K562 (cell line): ENCODE data around the gene HSF4. TPM values are rescaled to one million over a fixed set of nuclear protein-coding genes. Genes with fewer than 3 reads are reported as not detected.

Experiments used
- CC2D1A ChIP-seq: fragments of 450-650 bp; IDR thresholded peaks from 2 replicates; pipeline ENCODE4 v1.6.1; 2017; ENCODE audit warnings: mild to moderate bottlenecking
- ETV1 ChIP-seq: fragments of 450-650 bp; conservative IDR thresholded peaks from 2 replicates; pipeline ENCODE4 v1.6.1; 2016; ENCODE audit warnings: missing genetic modification characterization, control low read depth, low read depth, missing compliant biosample characterization
- MTA3 ChIP-seq: fragments of 450-650 bp; formaldehyde crosslinking; IDR thresholded peaks from 2 replicates; pipeline ENCODE4 v1.6.1; 2017; ENCODE audit warnings: mild to moderate bottlenecking, borderline replicate concordance
- NONO ChIP-seq, 2 experiments: fragments of 200-400 bp in 1 of 2; fragments of 450-650 bp in 1 of 2; formaldehyde crosslinking in 1 of 2; IDR thresholded peaks; 2 replicates each; pipeline ENCODE4 v1.6.1; 2017; ENCODE audit warnings: low read depth in 2 of 2, mild to moderate bottlenecking in 2 of 2, moderate library complexity in 2 of 2, low read length in 1 of 2
- SMARCE1 ChIP-seq: fragments of 450-650 bp; IDR thresholded peaks from 2 replicates; pipeline ENCODE4 v1.7.1; 2016; ENCODE audit warnings: mild to moderate bottlenecking
- SRF ChIP-seq, 2 experiments: fragments of 250-450, 450-650 bp in 1 of 2; sonication (Bioruptor Pico) in 1 of 2; sonication (generic) in 1 of 2; formaldehyde crosslinking; IDR thresholded peaks; 2 replicates each; pipeline versions ENCODE4 v1.5.0 to v1.5.1; 2020 to 2022; ENCODE audit warnings: mild to moderate bottlenecking in 1 of 2, missing genetic modification reagents in 1 of 2
- TCF3 ChIP-seq: sonication (generic); formaldehyde crosslinking; IDR thresholded peaks from 2 replicates; pipeline ENCODE4 v1.4.0; 2020; ENCODE audit warnings: mild to moderate bottlenecking, missing genetic modification reagents
- TCF7 ChIP-seq: sonication (generic); IDR thresholded peaks from 2 replicates; pipeline ENCODE4 v1.6.1; 2016; ENCODE audit warnings: antibody characterized with exemption, borderline replicate concordance
- ZNF699 ChIP-seq: fragments of 250-450 bp; sonication (Bioruptor Pico); IDR thresholded peaks from 2 replicates; pipeline ENCODE4 v1.8.0; 2021; ENCODE audit warnings: mild to moderate bottlenecking, moderate library complexity; ENCODE audit not compliant: insufficient replicate concordance
- polyA plus RNA-seq, 8 experiments: library from polyadenylated mRNA; depleted of rRNA in 4 of 8; stranded (reverse) in 5 of 8; unstranded in 3 of 8; fragments of >200 nt; fragmentation: Nextera tagmentation in 2 of 8; fragmentation: Illumina TruSeq in 1 of 8; extraction: Ambion mirVana in 2 of 8; extraction: Trizol in 1 of 8; gene quantifications; 2 replicates each; pipeline versions ENCODE4 v1.2.1 to v1.2.3, GENCODE V29; 2011 to 2014; ENCODE audit warnings: inconsistent platforms in 1 of 8, missing spikeins in 1 of 8
- total RNA-seq, 7 experiments: library from RNA; depleted of rRNA in 6 of 7; stranded (reverse); fragments of >200 nt in 6 of 7; fragmentation: Illumina TruSeq in 2 of 7; extraction: Trizol in 2 of 7; gene quantifications; 2 replicates each; pipeline versions ENCODE4 v1.2.1 to v1.2.3, GENCODE V29; 2011 to 2021; ENCODE audit warnings: low replicate concordance in 1 of 7
- TF ChIP-seq, protein P1 (sequence below), 2 experiments: IDR thresholded peaks; 2 replicates each; pipeline ENCODE4 v1.6.1; 2012; ENCODE audit warnings: improper control_type of control experiment in 2 of 2, low read depth in 2 of 2, low read length in 2 of 2, borderline replicate concordance in 1 of 2
- TF ChIP-seq, protein P2 (sequence below): sonication (generic); formaldehyde crosslinking; IDR thresholded peaks from 2 replicates; pipeline ENCODE4 v1.4.0; 2020; ENCODE audit warnings: mild to moderate bottlenecking, missing genetic modification reagents
- TF ChIP-seq, protein P3 (sequence below): sonication (generic); formaldehyde crosslinking; IDR thresholded peaks from 2 replicates; pipeline ENCODE4 v1.8.0; 2022; ENCODE audit warnings: missing genetic modification reagents, mild to moderate bottlenecking, borderline replicate concordance
- TF ChIP-seq, protein P4 (sequence below): fragments of 200-800 bp; sonication (Bioruptor generic); IDR thresholded peaks from 2 replicates; pipeline ENCODE4 v1.6.1; 2017; ENCODE audit warnings: missing genetic modification characterization, missing compliant biosample characterization
- TF ChIP-seq, protein P5 (sequence below): sonication (generic); formaldehyde crosslinking; IDR thresholded peaks from 2 replicates; pipeline ENCODE4 v1.8.1; 2023; ENCODE audit warnings: mild to moderate bottlenecking, missing genetic modification reagents

Gene HSF4
- total and polyA plus RNA-seq, 9 of the 15 experiments (the other 6 are each of a cell fraction or from before 2014, with no cell fraction given): 0.50 to 35.4 (median 8.8) TPM; not detected in 1

DNA sequence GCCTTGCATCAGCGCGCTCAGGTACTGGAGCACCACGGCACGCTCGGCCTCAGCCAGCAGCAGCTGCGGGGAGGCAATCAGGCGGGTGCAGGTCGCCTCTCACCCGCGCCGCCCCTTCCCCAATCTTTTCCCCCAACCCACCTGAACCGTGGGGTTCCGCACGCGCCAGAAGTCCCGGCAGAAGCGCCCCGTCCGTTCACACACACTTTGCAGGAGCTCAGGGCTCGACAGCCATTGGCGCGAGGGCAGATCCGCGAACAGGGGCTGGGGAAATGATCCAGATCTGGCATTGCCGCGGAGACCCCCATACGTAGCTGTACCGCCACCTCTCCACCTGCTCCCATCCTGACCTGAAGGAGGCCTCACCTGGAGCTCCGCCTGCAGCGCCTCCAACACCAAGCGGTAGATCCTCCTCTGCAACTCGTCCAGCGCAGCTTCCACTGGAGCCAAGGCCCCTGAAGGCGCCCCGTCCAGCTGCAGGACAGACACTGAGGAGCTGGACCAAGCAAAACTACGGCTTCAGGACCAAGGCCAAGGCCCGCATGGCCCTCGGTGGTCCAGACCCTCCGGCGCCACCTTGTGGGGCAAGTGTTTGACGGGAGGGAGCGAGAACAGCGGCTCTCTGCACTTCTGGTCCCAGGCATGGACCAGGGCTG is 20.6 kb downstream of the HSF4 start (continued):
- TF ChIP-seq, protein P1, sequence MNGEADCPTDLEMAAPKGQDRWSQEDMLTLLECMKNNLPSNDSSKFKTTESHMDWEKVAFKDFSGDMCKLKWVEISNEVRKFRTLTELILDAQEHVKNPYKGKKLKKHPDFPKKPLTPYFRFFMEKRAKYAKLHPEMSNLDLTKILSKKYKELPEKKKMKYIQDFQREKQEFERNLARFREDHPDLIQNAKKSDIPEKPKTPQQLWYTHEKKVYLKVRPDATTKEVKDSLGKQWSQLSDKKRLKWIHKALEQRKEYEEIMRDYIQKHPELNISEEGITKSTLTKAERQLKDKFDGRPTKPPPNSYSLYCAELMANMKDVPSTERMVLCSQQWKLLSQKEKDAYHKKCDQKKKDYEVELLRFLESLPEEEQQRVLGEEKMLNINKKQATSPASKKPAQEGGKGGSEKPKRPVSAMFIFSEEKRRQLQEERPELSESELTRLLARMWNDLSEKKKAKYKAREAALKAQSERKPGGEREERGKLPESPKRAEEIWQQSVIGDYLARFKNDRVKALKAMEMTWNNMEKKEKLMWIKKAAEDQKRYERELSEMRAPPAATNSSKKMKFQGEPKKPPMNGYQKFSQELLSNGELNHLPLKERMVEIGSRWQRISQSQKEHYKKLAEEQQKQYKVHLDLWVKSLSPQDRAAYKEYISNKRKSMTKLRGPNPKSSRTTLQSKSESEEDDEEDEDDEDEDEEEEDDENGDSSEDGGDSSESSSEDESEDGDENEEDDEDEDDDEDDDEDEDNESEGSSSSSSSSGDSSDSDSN (IDR thresholded peaks at IDR 0.05; ENCODE audit: borderline replicate concordance in 1 of 2, low read depth in 2 of 2, low read length in 2 of 2): peak; percentile 44 to 87; a peak in 1 of 4 replicates
- TF ChIP-seq MTA3 (no peak), ZNF699 (no peak), NONO (IDR thresholded peaks at IDR 0.05; ENCODE audit: low read depth in 2 of 2, low read length in 1 of 2) (peak in 1 of 2 experiments; percentile 19; a peak in 1 of 4 replicates), TCF7 (0 out of 2 replicates have a peak, but pooled peaks have one; percentile 26), CC2D1A (peak; percentile 56; the same call in 1 of the 2 replicates), TCF3 (CRISPR knock-in tag) (peak; percentile 53; the same call in 1 of the 2 replicates), ETV1 (tag) (no peak), SRF (CRISPR knock-in tag; IDR thresholded peaks at IDR 0.05) (peak in 1 of 2 experiments; percentile 84; a peak in 1 of 4 replicates), SMARCE1 (peak; percentile 93)
- TF ChIP-seq, protein P2, sequence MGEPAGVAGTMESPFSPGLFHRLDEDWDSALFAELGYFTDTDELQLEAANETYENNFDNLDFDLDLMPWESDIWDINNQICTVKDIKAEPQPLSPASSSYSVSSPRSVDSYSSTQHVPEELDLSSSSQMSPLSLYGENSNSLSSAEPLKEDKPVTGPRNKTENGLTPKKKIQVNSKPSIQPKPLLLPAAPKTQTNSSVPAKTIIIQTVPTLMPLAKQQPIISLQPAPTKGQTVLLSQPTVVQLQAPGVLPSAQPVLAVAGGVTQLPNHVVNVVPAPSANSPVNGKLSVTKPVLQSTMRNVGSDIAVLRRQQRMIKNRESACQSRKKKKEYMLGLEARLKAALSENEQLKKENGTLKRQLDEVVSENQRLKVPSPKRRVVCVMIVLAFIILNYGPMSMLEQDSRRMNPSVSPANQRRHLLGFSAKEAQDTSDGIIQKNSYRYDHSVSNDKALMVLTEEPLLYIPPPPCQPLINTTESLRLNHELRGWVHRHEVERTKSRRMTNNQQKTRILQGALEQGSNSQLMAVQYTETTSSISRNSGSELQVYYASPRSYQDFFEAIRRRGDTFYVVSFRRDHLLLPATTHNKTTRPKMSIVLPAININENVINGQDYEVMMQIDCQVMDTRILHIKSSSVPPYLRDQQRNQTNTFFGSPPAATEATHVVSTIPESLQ (CRISPR knock-in tag): peak; percentile 66; the same call in 1 of the 2 replicates
- TF ChIP-seq, protein P3, sequence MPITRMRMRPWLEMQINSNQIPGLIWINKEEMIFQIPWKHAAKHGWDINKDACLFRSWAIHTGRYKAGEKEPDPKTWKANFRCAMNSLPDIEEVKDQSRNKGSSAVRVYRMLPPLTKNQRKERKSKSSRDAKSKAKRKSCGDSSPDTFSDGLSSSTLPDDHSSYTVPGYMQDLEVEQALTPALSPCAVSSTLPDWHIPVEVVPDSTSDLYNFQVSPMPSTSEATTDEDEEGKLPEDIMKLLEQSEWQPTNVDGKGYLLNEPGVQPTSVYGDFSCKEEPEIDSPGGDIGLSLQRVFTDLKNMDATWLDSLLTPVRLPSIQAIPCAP (CRISPR knock-in tag): 0 out of 2 replicates have a peak, but pooled peaks have one; percentile 72
- TF ChIP-seq, protein P4, sequence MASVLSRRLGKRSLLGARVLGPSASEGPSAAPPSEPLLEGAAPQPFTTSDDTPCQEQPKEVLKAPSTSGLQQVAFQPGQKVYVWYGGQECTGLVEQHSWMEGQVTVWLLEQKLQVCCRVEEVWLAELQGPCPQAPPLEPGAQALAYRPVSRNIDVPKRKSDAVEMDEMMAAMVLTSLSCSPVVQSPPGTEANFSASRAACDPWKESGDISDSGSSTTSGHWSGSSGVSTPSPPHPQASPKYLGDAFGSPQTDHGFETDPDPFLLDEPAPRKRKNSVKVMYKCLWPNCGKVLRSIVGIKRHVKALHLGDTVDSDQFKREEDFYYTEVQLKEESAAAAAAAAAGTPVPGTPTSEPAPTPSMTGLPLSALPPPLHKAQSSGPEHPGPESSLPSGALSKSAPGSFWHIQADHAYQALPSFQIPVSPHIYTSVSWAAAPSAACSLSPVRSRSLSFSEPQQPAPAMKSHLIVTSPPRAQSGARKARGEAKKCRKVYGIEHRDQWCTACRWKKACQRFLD: 0 out of 2 replicates have a peak, but pooled peaks have one; percentile 44
- TF ChIP-seq, protein P5, sequence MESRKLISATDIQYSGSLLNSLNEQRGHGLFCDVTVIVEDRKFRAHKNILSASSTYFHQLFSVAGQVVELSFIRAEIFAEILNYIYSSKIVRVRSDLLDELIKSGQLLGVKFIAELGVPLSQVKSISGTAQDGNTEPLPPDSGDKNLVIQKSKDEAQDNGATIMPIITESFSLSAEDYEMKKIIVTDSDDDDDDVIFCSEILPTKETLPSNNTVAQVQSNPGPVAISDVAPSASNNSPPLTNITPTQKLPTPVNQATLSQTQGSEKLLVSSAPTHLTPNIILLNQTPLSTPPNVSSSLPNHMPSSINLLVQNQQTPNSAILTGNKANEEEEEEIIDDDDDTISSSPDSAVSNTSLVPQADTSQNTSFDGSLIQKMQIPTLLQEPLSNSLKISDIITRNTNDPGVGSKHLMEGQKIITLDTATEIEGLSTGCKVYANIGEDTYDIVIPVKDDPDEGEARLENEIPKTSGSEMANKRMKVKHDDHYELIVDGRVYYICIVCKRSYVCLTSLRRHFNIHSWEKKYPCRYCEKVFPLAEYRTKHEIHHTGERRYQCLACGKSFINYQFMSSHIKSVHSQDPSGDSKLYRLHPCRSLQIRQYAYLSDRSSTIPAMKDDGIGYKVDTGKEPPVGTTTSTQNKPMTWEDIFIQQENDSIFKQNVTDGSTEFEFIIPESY (CRISPR knock-in tag): peak; percentile 97
